H9 (cell line): ENCODE results near the gene ZNF431. TPM values are rescaled to one million over a fixed set of nuclear protein-coding genes. Genes with fewer than 3 reads are reported as not detected.

Experiments used
- DNase-seq: peaks from one replicate; pipeline ENCODE4 v3.0.0-alpha.2; 2017
- H2AFZ ChIP-seq: one replicate; pipeline ENCODE4 v1.6.1; 2013; ENCODE audit warnings: mild to moderate bottlenecking, low read length, control low read depth, moderate library complexity
- H2AK5ac ChIP-seq: 2 replicates; pipeline ENCODE4 v1.6.1; 2013; ENCODE audit warnings: low read length, control low read depth, mixed read lengths; ENCODE audit not compliant: insufficient read length
- H2BK120ac ChIP-seq: one replicate; pipeline ENCODE4 v1.6.1; 2013; ENCODE audit warnings: low read depth, mild to moderate bottlenecking, low read length, control low read depth, inconsistent platforms; ENCODE audit not compliant: poor library complexity, severe bottlenecking
- H2BK12ac ChIP-seq: 2 replicates; pipeline ENCODE4 v1.6.1; 2013; ENCODE audit warnings: low read length, control low read depth, mixed read lengths, low read depth; ENCODE audit not compliant: insufficient read length
- H2BK15ac ChIP-seq: 2 replicates; pipeline ENCODE4 v1.6.1; 2013; ENCODE audit warnings: low read depth, low read length, control low read depth
- H2BK20ac ChIP-seq: one replicate; pipeline ENCODE4 v1.6.1; 2013; ENCODE audit warnings: low read depth, mild to moderate bottlenecking, low read length, control low read depth, inconsistent platforms; ENCODE audit not compliant: poor library complexity, severe bottlenecking
- H2BK5ac ChIP-seq: 2 replicates; pipeline ENCODE4 v1.6.1; 2013; ENCODE audit warnings: low read length, control low read depth, mixed read lengths; ENCODE audit not compliant: insufficient read length
- H3K14ac ChIP-seq: 2 replicates; pipeline ENCODE4 v1.6.1; 2013; ENCODE audit warnings: low read length, control low read depth; ENCODE audit not compliant: insufficient read depth
- H3K18ac ChIP-seq: 2 replicates; pipeline ENCODE4 v1.6.1; 2013; ENCODE audit warnings: low read depth, mild to moderate bottlenecking, mixed read lengths, low read length, control low read depth; ENCODE audit not compliant: insufficient read length
- H3K23ac ChIP-seq: 2 replicates; pipeline ENCODE4 v1.6.1; 2013; ENCODE audit warnings: low read length, control low read depth, mixed read lengths, low read depth; ENCODE audit not compliant: insufficient read length
- H3K23me2 ChIP-seq: 2 replicates; pipeline ENCODE4 v1.6.1; 2013; ENCODE audit warnings: low read depth, mild to moderate bottlenecking, mixed read lengths, low read length, control low read depth; ENCODE audit not compliant: insufficient read length, poor library complexity, severe bottlenecking
- H3K27ac ChIP-seq: 2 replicates; pipeline ENCODE4 v1.5.1; 2013; ENCODE audit warnings: low read length, control low read depth, mixed read lengths, low read depth; ENCODE audit not compliant: insufficient read length
- H3K27me3 ChIP-seq: 2 replicates; pipeline ENCODE4 v1.6.1; 2013; ENCODE audit warnings: low read length, control low read depth, inconsistent platforms; ENCODE audit not compliant: insufficient read depth
- H3K4ac ChIP-seq: 2 replicates; pipeline ENCODE4 v1.6.1; 2013; ENCODE audit warnings: low read depth, mild to moderate bottlenecking, control low read depth, inconsistent platforms, low read length, moderate library complexity
- H3K4me1 ChIP-seq: 2 replicates; pipeline ENCODE4 v1.6.1; 2013; ENCODE audit warnings: low read length, control low read depth, inconsistent platforms; ENCODE audit not compliant: insufficient read depth
- H3K4me2 ChIP-seq: 2 replicates; pipeline ENCODE4 v1.6.1; 2013; ENCODE audit warnings: low read length, control low read depth, mixed read lengths; ENCODE audit not compliant: insufficient read length, insufficient read depth
- H3K56ac ChIP-seq: 2 replicates; pipeline ENCODE4 v1.6.1; 2013; ENCODE audit warnings: low read depth, mild to moderate bottlenecking, mixed read lengths, low read length, control low read depth; ENCODE audit not compliant: insufficient read length
- H3K79me1 ChIP-seq: 2 replicates; pipeline ENCODE4 v1.6.1; 2013; ENCODE audit warnings: low read depth, mild to moderate bottlenecking, moderate library complexity, low read length, control low read depth, inconsistent platforms; ENCODE audit not compliant: insufficient read depth, poor library complexity, severe bottlenecking
- H3K79me2 ChIP-seq: 2 replicates; pipeline ENCODE4 v1.6.1; 2013; ENCODE audit warnings: low read length, control low read depth, inconsistent platforms; ENCODE audit not compliant: insufficient read depth
- H3K9ac ChIP-seq: 2 replicates; pipeline ENCODE4 v1.6.1; 2013; ENCODE audit warnings: low read length, control low read depth, mixed read lengths; ENCODE audit not compliant: insufficient read length; ENCODE audit errors: extremely low read depth
- H3K9me3 ChIP-seq: one replicate; pipeline ENCODE4 v1.6.1; 2013; ENCODE audit warnings: low read depth, low read length, inconsistent platforms; ENCODE audit not compliant: control insufficient read depth
- H3T11ph ChIP-seq: one replicate; pipeline ENCODE4 v1.6.1; 2013; ENCODE audit warnings: mild to moderate bottlenecking, low read length, control low read depth, inconsistent platforms
- H4K20me1 ChIP-seq: one replicate; pipeline ENCODE4 v1.6.1; 2013; ENCODE audit not compliant: control insufficient read depth, insufficient read length, insufficient read depth
- H4K5ac ChIP-seq: 2 replicates; pipeline ENCODE4 v1.6.1; 2013; ENCODE audit warnings: low read depth, mild to moderate bottlenecking, mixed read lengths, low read length, control low read depth; ENCODE audit not compliant: insufficient read length
- H4K8ac ChIP-seq: replicated peaks from 2 replicates; pipeline ENCODE4 v1.6.1; 2013; ENCODE audit warnings: low read length, control low read depth, mixed read lengths, low read depth; ENCODE audit not compliant: insufficient read length
- H4K91ac ChIP-seq: 2 replicates; pipeline ENCODE4 v1.6.1; 2013; ENCODE audit warnings: low read depth, mild to moderate bottlenecking, moderate library complexity, mixed read lengths, low read length, control low read depth; ENCODE audit not compliant: insufficient read length
- H3K27ac Mint-ChIP-seq, 3 experiments: 2 replicates in 2 of 3; 3 replicates in 1 of 3; pipeline ENCODE4 v1.8.0; 2020 to 2021; ENCODE audit warnings: mixed read lengths in 3 of 3, mild to moderate bottlenecking in 1 of 3, moderate library complexity in 1 of 3
- H3K27me3 Mint-ChIP-seq: 2 replicates; pipeline ENCODE4 v1.8.0; 2021; ENCODE audit warnings: low read depth, mild to moderate bottlenecking, moderate library complexity, mixed read lengths
- H3K36me3 Mint-ChIP-seq, 3 experiments: 2 replicates in 2 of 3; 3 replicates in 1 of 3; pipeline ENCODE4 v1.8.0; 2020 to 2021; ENCODE audit warnings: low read depth in 3 of 3, mixed read lengths in 3 of 3; ENCODE audit not compliant: insufficient read depth in 1 of 3
- H3K4me1 Mint-ChIP-seq, 2 experiments: 2 replicates each; pipeline ENCODE4 v1.8.0; 2020; ENCODE audit warnings: mixed read lengths in 2 of 2
- H3K4me3 Mint-ChIP-seq, 2 experiments: 2 replicates in 1 of 2; 3 replicates in 1 of 2; pipeline ENCODE4 v1.8.0; 2020 to 2021; ENCODE audit warnings: mild to moderate bottlenecking in 2 of 2, mixed read lengths in 2 of 2, moderate library complexity in 1 of 2
- H3K9me3 Mint-ChIP-seq, 2 experiments: 2 replicates in 1 of 2; 3 replicates in 1 of 2; pipeline ENCODE4 v1.8.0; 2020; ENCODE audit warnings: mild to moderate bottlenecking in 2 of 2, mixed read lengths in 2 of 2, moderate library complexity in 1 of 2
- CTCF ChIP-seq: fragments of 200-600 bp; sonication (generic); conservative IDR thresholded peaks from 3 replicates; pipeline ENCODE4 v1.8.0; 2021; ENCODE audit warnings: antibody characterized with exemption, mild to moderate bottlenecking
- WGBS: extraction: QIAGEN DNeasy Blood & Tissue Kit; methylation state at CpG from one replicate; pipeline ENCODE4 v1.1.7; 2013; ENCODE audit warnings: missing lambda C conversion rate, low lambda C conversion rate, mixed read lengths; ENCODE audit not compliant: insufficient read length; ENCODE audit errors: extremely low coverage; 5-methylcytosine and 5-hydroxymethylcytosine counted together
- total RNA-seq: library from RNA; stranded (reverse); gene quantifications from 2 replicates; pipeline ENCODE4 v1.2.1, GENCODE V29; 2021

Gene ZNF431
- total RNA-seq, 1 experiment from 2014 or later: 47.4 TPM

- no peak overlapping the region for H4K5ac ChIP-seq
- peaks cover 5 to 10% of the 10 kb centered on the region in 2 experiments for H3K9me3 Mint-ChIP-seq
- no peak overlapping the region for H3K27ac ChIP-seq
- no peak for DNase-seq
- no peak overlapping the region for H3K9ac ChIP-seq
- H2BK15ac ChIP-seq: no peak overlapping the region
- H3K27ac Mint-ChIP-seq: no peak overlapping the region
- no peaks in the 10 kb centered on the region for H4K20me1 ChIP-seq
- peaks cover 0 to 8% (median 2%) of the 10 kb centered on the region in 3 experiments; a peak in 3 of 7 replicates for H3K36me3 Mint-ChIP-seq
- no peak overlapping the region for H2BK120ac ChIP-seq
- H3K79me2 ChIP-seq: no peaks in the 10 kb centered on the region
- H3K4ac ChIP-seq: no peak overlapping the region
- no peak overlapping the region for H3K4me2 ChIP-seq
- H4K91ac ChIP-seq: no peak overlapping the region
- no peaks in the 10 kb centered on the region for H3K23me2 ChIP-seq
- no CpG with 5 or more reads among the region's 8 CpGs for WGBS
- peaks cover 10% of the 10 kb centered on the region; the same call in 1 of the 2 replicates for H3K27me3 Mint-ChIP-seq
- peaks cover 8 to 12% of the 10 kb centered on the region in 2 experiments for H3K4me1 Mint-ChIP-seq
- no peak overlapping the region for H3K18ac ChIP-seq
- no peak overlapping the region for H3K23ac ChIP-seq
- no peak overlapping the region for H3T11ph ChIP-seq
- no peak for TF ChIP-seq CTCF
- no peak overlapping the region for H3K14ac ChIP-seq
- no peaks in the 10 kb centered on the region for H3K79me1 ChIP-seq
- no peak overlapping the region for H3K4me3 Mint-ChIP-seq
- H3K27me3 ChIP-seq: no peaks in the 10 kb centered on the region
- H4K8ac ChIP-seq: no peak overlapping the region
- H3K9me3 ChIP-seq: no peaks in the 10 kb centered on the region
- no peak overlapping the region for H2BK5ac ChIP-seq
- no peak overlapping the region for H3K56ac ChIP-seq
- H3K4me1 ChIP-seq: no peaks in the 10 kb centered on the region
- no peak overlapping the region for H2AK5ac ChIP-seq
- H2BK12ac ChIP-seq: no peak overlapping the region
- H2BK20ac ChIP-seq: no peak overlapping the region
- no peak overlapping the region for H2AFZ ChIP-seq
Observed at GRCh38 chr19:21135433-21135832, 6.4 kb upstream of the ZNF431 start.
